Suprapubic skin (tissue), 4 donors: Measurements from ENCODE around the gene COMMD9. TPM values are rescaled to one million over a fixed set of nuclear protein-coding genes. Genes with fewer than 3 reads are reported as not detected.

Source experiments
- DNase-seq, 2 donors: peaks; one replicate each; pipeline ENCODE4 v3.0.0-alpha.2; 2019; ENCODE audit warnings: low spot score in 2 of 2
- H3K27ac ChIP-seq: fragments of 200-600 bp; sonication (generic); one replicate; pipeline ENCODE4 v1.5.1; 2019
- H3K27me3 ChIP-seq: fragments of 200-600 bp; sonication (generic); one replicate; pipeline ENCODE4 v1.5.1; 2019
- H3K36me3 ChIP-seq: fragments of 200-600 bp; sonication (generic); one replicate; pipeline ENCODE4 v1.5.1; 2019
- H3K4me1 ChIP-seq: fragments of 200-600 bp; sonication (generic); one replicate; pipeline ENCODE4 v1.5.1; 2019
- H3K4me3 ChIP-seq: fragments of 200-600 bp; sonication (generic); one replicate; pipeline ENCODE4 v1.5.1; 2019; ENCODE audit warnings: mild to moderate bottlenecking
- H3K9me3 ChIP-seq: fragments of 200-600 bp; sonication (generic); one replicate; pipeline ENCODE4 v1.5.1; 2019
- CTCF ChIP-seq, 2 donors: fragments of 200-600 bp in 1 of 2; fragments of 450-650 bp in 1 of 2; sonication (generic) in 1 of 2; IDR thresholded peaks; one replicate each; pipeline ENCODE4 v1.5.1; 2016 to 2019; ENCODE audit warnings: antibody characterized with exemption in 2 of 2, mild to moderate bottlenecking in 1 of 2, moderate library complexity in 1 of 2
- EP300 ChIP-seq: sonication (generic); formaldehyde crosslinking; IDR thresholded peaks from one replicate; pipeline ENCODE4 v1.6.1; 2017; ENCODE audit warnings: antibody characterized with exemption
- POLR2A ChIP-seq, 2 donors: fragments of 450-650 bp; IDR thresholded peaks; one replicate each; pipeline ENCODE4 v1.6.1; 2017; ENCODE audit warnings: antibody characterized with exemption in 2 of 2, mild to moderate bottlenecking in 2 of 2, moderate library complexity in 2 of 2
- POLR2AphosphoS5 ChIP-seq, 3 donors: sonication (generic); formaldehyde crosslinking; IDR thresholded peaks; one replicate each; pipeline ENCODE4 v1.6.1; 2017; ENCODE audit warnings: antibody characterized with exemption in 3 of 3
- WGBS: methylation state at CpG from one replicate; pipeline ENCODE4 v1.1.5; 2018; 5-methylcytosine and 5-hydroxymethylcytosine counted together
- total RNA-seq, 4 donors: library from RNA; depleted of rRNA; stranded (reverse); fragments of >200 nt; gene quantifications; one replicate each; pipeline ENCODE4 v1.1.0, GENCODE V29; 2016

COMMD9 gene
- total RNA-seq, 4 donors from 2014 or later = 40.1 to 55.0 (median 46.6) TPM

GRCh38 chr11:36241497-36241896 is 47.7 kb downstream of the COMMD9 start:
- H3K36me3 ChIP-seq = no peaks in the 10 kb centered on the region
- no peak for DNase-seq
- H3K4me1 ChIP-seq = no peaks in the 10 kb centered on the region
- TF ChIP-seq POLR2AphosphoS5 (IDR thresholded peaks at IDR 0.05) = no peak
- no peak for TF ChIP-seq POLR2A (IDR thresholded peaks at IDR 0.05)
- TF ChIP-seq EP300 = no peak
- no peak for TF ChIP-seq CTCF (IDR thresholded peaks at IDR 0.05)
- H3K4me3 ChIP-seq = no peak overlapping the region
- no peak overlapping the region for H3K27ac ChIP-seq
- no peaks in the 10 kb centered on the region for H3K9me3 ChIP-seq
- H3K27me3 ChIP-seq = no peaks in the 10 kb centered on the region
- WGBS = 100% methylated on average over 1 of the region's 1 CpG

- Histone ChIP-seq H3K36me3 (no peaks in the 10 kb centered on the region), H3K9me3 (no peaks in the 10 kb centered on the region), H3K27ac (no peak overlapping the region), H3K4me3 (no peak overlapping the region), H3K4me1 (no peaks in the 10 kb centered on the region), H3K27me3 (no peaks in the 10 kb centered on the region)
- TF ChIP-seq CTCF (IDR thresholded peaks at IDR 0.05) = no peak
- no peak for TF ChIP-seq POLR2A (IDR thresholded peaks at IDR 0.05)
- TF ChIP-seq EP300 = no peak
- TF ChIP-seq POLR2AphosphoS5 (IDR thresholded peaks at IDR 0.05) = no peak
- WGBS = 84% methylated on average over 4 of the region's 4 CpGs
- no peak for DNase-seq
Observed at GRCh38 chr11:36240801-36241200, 48.4 kb downstream of the COMMD9 start.

DNA sequence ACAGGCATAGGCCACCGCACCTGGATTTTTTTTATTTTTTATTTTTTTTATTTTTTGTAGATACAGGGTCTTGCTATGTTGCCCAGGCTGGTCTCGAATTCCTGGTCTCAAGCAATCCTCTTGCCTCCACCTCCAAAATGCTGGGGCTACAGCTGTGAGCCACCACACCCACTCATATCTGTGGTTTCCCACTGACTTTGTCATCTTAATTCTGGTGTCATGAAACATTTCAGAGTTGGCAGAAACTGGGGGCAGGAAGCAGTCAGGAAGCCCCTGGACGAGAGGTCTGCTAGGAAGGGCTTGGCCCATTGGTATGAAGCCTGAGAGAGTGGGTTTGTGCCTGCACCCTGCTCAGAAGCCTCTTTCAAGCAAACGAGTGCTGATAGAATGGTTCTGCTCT is 49.1 kb downstream of the COMMD9 start:
- 65% methylated on average over 4 of the region's 4 CpGs for WGBS
- Histone ChIP-seq H3K4me1 (no peaks in the 10 kb centered on the region), H3K27me3 (no peaks in the 10 kb centered on the region), H3K9me3 (no peaks in the 10 kb centered on the region), H3K27ac (no peak overlapping the region), H3K36me3 (no peaks in the 10 kb centered on the region), H3K4me3 (no peak overlapping the region)
- no peak for DNase-seq
- TF ChIP-seq EP300 (no peak), POLR2AphosphoS5 (IDR thresholded peaks at IDR 0.05) (no peak), POLR2A (IDR thresholded peaks at IDR 0.05) (no peak), CTCF (IDR thresholded peaks at IDR 0.05) (no peak)

GRCh38 chr11:36239636-36240035 is 49.6 kb downstream of the COMMD9 start:
- Histone ChIP-seq H3K36me3 (no peaks in the 10 kb centered on the region), H3K27me3 (no peaks in the 10 kb centered on the region), H3K4me1 (no peaks in the 10 kb centered on the region), H3K9me3 (no peaks in the 10 kb centered on the region), H3K4me3 (no peak overlapping the region), H3K27ac (no peak overlapping the region)
- 68% methylated on average over 3 of the region's 3 CpGs for WGBS
- TF ChIP-seq CTCF (IDR thresholded peaks at IDR 0.05) (no peak), POLR2A (IDR thresholded peaks at IDR 0.05) (no peak), EP300 (no peak), POLR2AphosphoS5 (IDR thresholded peaks at IDR 0.05) (no peak)
- no peak for DNase-seq

DNA sequence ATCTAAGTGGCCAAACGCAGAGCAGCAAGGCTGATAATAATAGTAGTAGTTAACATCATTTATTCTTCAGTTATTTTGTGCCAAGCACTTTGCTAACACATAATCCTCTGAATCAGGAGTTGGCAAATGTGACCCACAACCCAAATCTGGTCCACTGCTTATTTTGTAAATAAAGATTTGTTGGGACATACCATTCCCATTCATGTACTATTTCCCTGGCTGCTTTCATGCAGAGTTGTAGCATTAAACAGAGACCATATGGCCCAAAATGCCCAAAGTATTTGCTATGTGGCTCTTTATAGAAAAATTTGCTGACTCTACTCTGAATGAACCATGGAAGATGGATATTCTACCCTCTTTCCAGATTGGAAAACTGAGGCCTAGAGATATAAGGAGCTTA is 50.3 kb downstream of the COMMD9 start:
- TF ChIP-seq POLR2AphosphoS5 (IDR thresholded peaks at IDR 0.05) (no peak), CTCF (IDR thresholded peaks at IDR 0.05) (no peak), EP300 (no peak), POLR2A (IDR thresholded peaks at IDR 0.05) (no peak)
- DNase-seq = no peak
- no peak overlapping the region for H3K4me3 ChIP-seq
- H3K27me3 ChIP-seq = no peaks in the 10 kb centered on the region
- H3K36me3 ChIP-seq = no peaks in the 10 kb centered on the region
- 94% methylated on average over 1 of the region's 1 CpG for WGBS
- no peaks in the 10 kb centered on the region for H3K9me3 ChIP-seq
- H3K4me1 ChIP-seq = no peaks in the 10 kb centered on the region
- no peak overlapping the region for H3K27ac ChIP-seq
